GM12878 (cell line): Measurements from ENCODE around the gene COL16A1. TPM values are rescaled to one million over a fixed set of nuclear protein-coding genes. Genes with fewer than 3 reads are reported as not detected.

ENCODE experiments used
- ATAC-seq: fragments of 200-7000 bp; cut with Tn5 transposase; 3 replicates; pipeline ENCODE4 v1.9.1; 2020; ENCODE audit warnings: mild to moderate bottlenecking, moderate library complexity
- BruUV-seq: library from RNA; stranded (reverse); fragments of 400-500 nt; replicated peaks from 2 replicates; lab custom pipeline; 2021; lab: Mats Ljungman, UMichigan
- CTCF ChIA-PET: fragments of 300-600 bp; sonication (Branson Sonifier 250); formaldehyde crosslinking; extraction: SDS; loops from one replicate; lab custom pipeline; 2021; ENCODE audit warnings: inconsistent platforms; lab: Yijun Ruan, JAX
- POLR2A ChIA-PET: fragments of 350-600 bp; formaldehyde crosslinking; extraction: SDS; loops from one replicate; lab custom pipeline; 2021; ENCODE audit warnings: inconsistent platforms; lab: Charles Lee
- RAD21 ChIA-PET: fragments of 300-600 bp; sonication (Branson Sonifier 250); formaldehyde crosslinking; loops from one replicate; lab custom pipeline; 2023; ENCODE audit warnings: antibody characterized with exemption; ENCODE audit not compliant: unreplicated experiment; lab: Charles Lee
- SMC1A ChIA-PET: fragments of 300-600 bp; sonication (Branson Sonifier 250); formaldehyde crosslinking; loops from one replicate; lab custom pipeline; 2023; ENCODE audit not compliant: unreplicated experiment, uncharacterized antibody; lab: Charles Lee
- DNase-seq: peaks from one replicate; pipeline ENCODE4 v3.0.0-alpha.2; 2011; ENCODE audit warnings: low read depth, low spot score
- FAIRE-seq: peaks from 3 replicates; lab custom pipeline; 2011; peaks lifted over from hg19 to GRCh38; lab: Jason Lieb, UNC
- H2AFZ ChIP-seq: 2 replicates; pipeline ENCODE4 v1.6.0; 2011; ENCODE audit warnings: low read depth, low read length, control low read depth; ENCODE audit not compliant: control insufficient read depth
- H3K27ac ChIP-seq: 2 replicates; pipeline ENCODE4 v1.5.1; 2011; ENCODE audit warnings: control low read depth; ENCODE audit not compliant: control insufficient read depth, insufficient read depth
- H3K27me3 ChIP-seq, 2 experiments: replicated peaks in 1 of 2; 2 replicates each; pipeline versions ENCODE4 v1.6.0 to v1.6.1; 2011; ENCODE audit warnings: low read length in 1 of 2; ENCODE audit not compliant: control insufficient read depth in 2 of 2, insufficient read depth in 2 of 2
- H3K36me3 ChIP-seq, 2 experiments: 2 replicates each; pipeline ENCODE4 v1.5.1; 2011; ENCODE audit warnings: low read length in 1 of 2; ENCODE audit not compliant: control insufficient read depth in 2 of 2, insufficient read depth in 2 of 2
- H3K4me1 ChIP-seq: 2 replicates; pipeline ENCODE4 v1.6.1; 2011; ENCODE audit warnings: mild to moderate bottlenecking, low read length, moderate library complexity, mixed read lengths; ENCODE audit not compliant: control insufficient read depth, insufficient read depth
- H3K4me2 ChIP-seq: 2 replicates; pipeline ENCODE4 v1.6.0; 2011; ENCODE audit warnings: control low read depth; ENCODE audit not compliant: control insufficient read depth, insufficient read depth
- H3K4me3 ChIP-seq: fragments of 200-600 bp; sonication (generic); 2 replicates; pipeline ENCODE4 v1.5.1; 2016
- H3K79me2 ChIP-seq: 2 replicates; pipeline ENCODE4 v1.6.0; 2011; ENCODE audit warnings: low read length; ENCODE audit not compliant: control insufficient read depth, insufficient read depth
- H3K9ac ChIP-seq: 2 replicates; pipeline ENCODE4 v1.8.0; 2011; ENCODE audit warnings: low read length, control low read depth, mixed read lengths; ENCODE audit not compliant: control insufficient read depth, insufficient read depth
- H3K9me3 ChIP-seq: replicated peaks from 3 replicates; pipeline ENCODE4 v1.5.1; 2011; ENCODE audit warnings: mild to moderate bottlenecking, low read length; ENCODE audit not compliant: control insufficient read depth, insufficient read depth
- H4K20me1 ChIP-seq: 2 replicates; pipeline ENCODE4 v1.6.0; 2011; ENCODE audit not compliant: control insufficient read depth, insufficient read depth
- BHLHE40 ChIP-seq, 2 experiments: fragments of 450-650 bp in 1 of 2; IDR thresholded peaks; 2 replicates each; pipeline ENCODE4 v1.6.1; 2011 to 2017; ENCODE audit warnings: low read depth in 2 of 2, borderline replicate concordance in 1 of 2, improper control_type of control experiment in 1 of 2, low read length in 1 of 2, mild to moderate bottlenecking in 1 of 2
- CEBPZ ChIP-seq: fragments of 150-350 bp; IDR thresholded peaks from 2 replicates; pipeline ENCODE4 v1.6.1; 2016; ENCODE audit warnings: low read depth, low read length
- CHD4 ChIP-seq: fragments of 200-600 bp; sonication (generic); IDR thresholded peaks from 2 replicates; pipeline ENCODE4 v1.6.1; 2016; ENCODE audit warnings: mild to moderate bottlenecking
- DPF2 ChIP-seq: fragments of 450-650 bp; IDR thresholded peaks from 2 replicates; pipeline ENCODE4 v1.6.1; 2017; ENCODE audit warnings: mild to moderate bottlenecking
- GABPA ChIP-seq: IDR thresholded peaks from 2 replicates; pipeline ENCODE4 v1.6.1; 2014; ENCODE audit warnings: antibody characterized with exemption, low read depth, mild to moderate bottlenecking, inconsistent platforms
- GATAD2B ChIP-seq: fragments of 450-650 bp; conservative IDR thresholded peaks from 2 replicates; pipeline ENCODE4 v1.6.1; 2017; ENCODE audit warnings: low read depth, mild to moderate bottlenecking, moderate library complexity
- HDAC2 ChIP-seq: fragments of 200-600 bp; sonication (generic); IDR thresholded peaks from 2 replicates; pipeline ENCODE4 v1.6.1; 2017
- KLF5 ChIP-seq: fragments of 450-650 bp; IDR thresholded peaks from 2 replicates; pipeline ENCODE4 v1.6.1; 2014; ENCODE audit warnings: mild to moderate bottlenecking; ENCODE audit not compliant: partially characterized antibody
- MEF2A ChIP-seq: IDR thresholded peaks from 2 replicates; pipeline ENCODE4 v1.6.1; 2011; ENCODE audit warnings: low read depth, mild to moderate bottlenecking, low read length, moderate library complexity; ENCODE audit not compliant: insufficient read depth
- NFIC ChIP-seq: IDR thresholded peaks from 2 replicates; pipeline ENCODE4 v1.6.1; 2012; ENCODE audit warnings: low read depth, mild to moderate bottlenecking, inconsistent platforms, low read length, moderate library complexity
- RAD51 ChIP-seq: fragments of 450-650 bp; IDR thresholded peaks from 2 replicates; pipeline ENCODE4 v1.6.1; 2016; ENCODE audit warnings: moderate library complexity, mild to moderate bottlenecking, inconsistent platforms
- SIN3A ChIP-seq: IDR thresholded peaks from 2 replicates; pipeline ENCODE4 v1.6.1; 2012; ENCODE audit warnings: low read depth, low read length, improper control_type of control experiment
- SMARCA5 ChIP-seq: fragments of 450-650 bp; IDR thresholded peaks from 2 replicates; pipeline ENCODE4 v1.6.1; 2017; ENCODE audit warnings: mild to moderate bottlenecking
- SP1 ChIP-seq: IDR thresholded peaks from one replicate; pipeline ENCODE4 v1.6.1; 2011; ENCODE audit warnings: low read depth, low read length
- STAT3 ChIP-seq: IDR thresholded peaks from 2 replicates; pipeline ENCODE4 v1.6.1; 2011; ENCODE audit warnings: low read depth, low read length, improper control_type of control experiment
- YBX1 ChIP-seq: fragments of 450-650 bp; IDR thresholded peaks from 2 replicates; pipeline ENCODE4 v1.6.1; 2016; ENCODE audit warnings: antibody characterized with exemption
- WGBS: methylation state at CpG from one replicate; pipeline ENCODE4 v1.1.6; 2016; ENCODE audit warnings: low lambda C conversion rate; ENCODE audit not compliant: insufficient replicate concordance, insufficient coverage; ENCODE audit errors: missing lambda C conversion rate; 5-methylcytosine and 5-hydroxymethylcytosine counted together
- in situ Hi-C: fragments of 300-500 bp; cut with MboI; formaldehyde crosslinking; loops from 9 replicates; pipeline ENCODE4 v1.14.3; 2018; ENCODE audit warnings: mixed read lengths
- intact Hi-C: fragments of 100-400 bp; cut with micrococcal nuclease; formaldehyde crosslinking; loops from one replicate; pipeline ENCODE4 v1.14.2; 2022; ENCODE audit not compliant: unreplicated experiment
- polyA plus RNA-seq, 11 experiments: library from polyadenylated mRNA; depleted of rRNA in 4 of 11; unstranded in 6 of 11; stranded (reverse) in 5 of 11; fragments of >200 nt; fragmentation: Nextera tagmentation in 4 of 11; fragmentation: Illumina TruSeq in 1 of 11; extraction: Ambion mirVana in 4 of 11; extraction: Trizol in 1 of 11; gene quantifications; 1 replicate in 1 of 11; 2 replicates in 10 of 11; pipeline versions ENCODE4 v1.2.1 to v1.2.3, GENCODE V29; 2011 to 2016; ENCODE audit warnings: inconsistent platforms in 2 of 11, missing spikeins in 2 of 11, low read depth in 1 of 11
- total RNA-seq, 4 experiments: library from RNA; depleted of rRNA in 3 of 4; stranded (reverse); fragments of >200 nt in 3 of 4; fragmentation: Illumina TruSeq in 1 of 4; extraction: Trizol in 1 of 4; gene quantifications; 2 replicates each; pipeline versions ENCODE4 v1.2.1 to v1.2.3, GENCODE V29; 2013 to 2021

Gene COL16A1
- total and polyA plus RNA-seq, 10 of the 15 experiments (the other 5 are each of a cell fraction or from before 2014, with no cell fraction given): 0.02 to 3.7 (median 0.59) TPM

- ChIA-PET RAD21 (interaction anchor here (1.0 kb wide), 1 partner anchor 13 kb away, joined by 4 read pairs; no protein-coding TSS in a partner anchor), CTCF (no interaction called here)
- H3K27ac ChIP-seq: no peak overlapping the region
Measured at GRCh38 chr1:31687601-31688000, 16.2 kb downstream of the COL16A1 start.

GRCh38 chr1:31685795-31686194, 18.0 kb downstream of the COL16A1 start:
- Histone ChIP-seq H3K9me3 (no peaks in the 10 kb centered on the region), H3K4me2 (no peak overlapping the region), H3K9ac (no peak overlapping the region), H3K4me3 (no peak overlapping the region), H3K4me1 (peaks cover 3% of the 10 kb centered on the region; the same call in 1 of the 2 replicates), H4K20me1 (no peaks in the 10 kb centered on the region), H3K27ac (no peak overlapping the region), H3K27me3 (peaks cover 1 to 2% of the 10 kb centered on the region in 2 experiments), H3K79me2 (no peaks in the 10 kb centered on the region), H3K36me3 (no peaks in the 10 kb centered on the region), H2AFZ (no peak overlapping the region)
- in situ Hi-C loops (no loop called here), intact Hi-C loops (no loop called here)
- SMC1A ChIA-PET: interaction anchor here (1.7 kb wide), 1 partner anchor 137 kb away, joined by 3 read pairs; no protein-coding TSS in a partner anchor
- POLR2A ChIA-PET: interaction anchor here (0.6 kb wide), 1 partner anchor 271 kb away, joined by 3 read pairs; no protein-coding TSS in a partner anchor
- ATAC-seq: no peak
- no peak for FAIRE-seq
- CTCF ChIA-PET: interaction anchor here (0.8 kb wide), 1 partner anchor 19 kb away, joined by 3 read pairs; no protein-coding TSS in a partner anchor
- RAD21 ChIA-PET: interaction anchor here (1.7 kb wide), 1 partner anchor 103 kb away, joined by 3 read pairs; no protein-coding TSS in a partner anchor
- no peak for DNase-seq
- 32% methylated on average over 8 of the region's 8 CpGs for WGBS
- no TSS peak for BruUV-seq
- no peak for TF ChIP-seq RAD51
- TF ChIP-seq CEBPZ: no peak
- no peak for TF ChIP-seq HDAC2
- no peak for TF ChIP-seq MEF2A
- TF ChIP-seq GATAD2B: no peak
- TF ChIP-seq CHD4: no peak
- no peak for TF ChIP-seq KLF5
- no peak for TF ChIP-seq SIN3A
- no peak for TF ChIP-seq GABPA
- no peak for TF ChIP-seq STAT3
- no peak for TF ChIP-seq NFIC
- TF ChIP-seq SP1: no peak
- no peak for TF ChIP-seq SMARCA5

More at GRCh38 chr1:31687601-31688000, 16.2 kb downstream of the COL16A1 start:
- FAIRE-seq: no peak
- Histone ChIP-seq H3K9me3 (no peaks in the 10 kb centered on the region), H3K4me1 (peaks cover 3% of the 10 kb centered on the region; the same call in 1 of the 2 replicates), H3K36me3 (no peaks in the 10 kb centered on the region), H3K27me3 (peaks cover 1 to 2% of the 10 kb centered on the region in 2 experiments), H2AFZ (no peak overlapping the region), H3K9ac (no peak overlapping the region), H3K4me2 (no peak overlapping the region), H3K4me3 (no peak overlapping the region), H3K79me2 (no peaks in the 10 kb centered on the region), H4K20me1 (no peaks in the 10 kb centered on the region)
- intact Hi-C loops (no loop called here), in situ Hi-C loops (no loop called here)
- DNase-seq: no peak
- no peak for TF ChIP-seq YBX1
- TF ChIP-seq BHLHE40 (IDR thresholded peaks at IDR 0.05; ENCODE audit: borderline replicate concordance in 1 of 2, low read depth in 2 of 2, low read length in 1 of 2): peak in 1 of 2 experiments; percentile 37; a peak in 1 of 4 replicates
- peak; percentile 29; the same call in 1 of the 2 replicates for TF ChIP-seq DPF2
- no TSS peak for BruUV-seq
- peak; percentile 17; the same call in 2 of the 3 replicates for ATAC-seq
- WGBS: 0% methylated on average over 7 of the region's 8 CpGs
- ChIA-PET POLR2A (no interaction called here), SMC1A (interaction anchor here (1.0 kb wide), 1 partner anchor 21 kb away, joined by 3 read pairs; no protein-coding TSS in a partner anchor)
